Stomach smooth muscle (tissue), 2 donors: ENCODE measurements around the gene MPPED1.

Experiments used
- H3K27ac ChIP-seq: one replicate; pipeline ENCODE4 v1.7.0; 2013; ENCODE audit warnings: mild to moderate bottlenecking, low read length, inconsistent platforms
- H3K27me3 ChIP-seq, 2 donors: one replicate each; pipeline ENCODE4 v1.7.0; 2013; ENCODE audit warnings: low read length in 2 of 2; ENCODE audit not compliant: insufficient read depth in 2 of 2, control insufficient read depth in 1 of 2
- H3K36me3 ChIP-seq, 2 donors: one replicate each; pipeline ENCODE4 v1.7.0; 2013; ENCODE audit warnings: low read length in 2 of 2; ENCODE audit not compliant: control insufficient read depth in 2 of 2, insufficient read depth in 2 of 2
- H3K4me1 ChIP-seq: one replicate; pipeline ENCODE4 v1.7.0; 2013; ENCODE audit warnings: low read length; ENCODE audit not compliant: control insufficient read depth, insufficient read depth
- H3K4me3 ChIP-seq, 2 donors: one replicate each; pipeline ENCODE4 v1.7.0; 2013; ENCODE audit warnings: low read length in 2 of 2
- H3K9ac ChIP-seq, 2 donors: one replicate each; pipeline ENCODE4 v1.7.0; 2013; ENCODE audit warnings: low read length in 2 of 2, mild to moderate bottlenecking in 1 of 2
- H3K9me3 ChIP-seq, 2 donors: one replicate each; pipeline ENCODE4 v1.7.0; 2013; ENCODE audit warnings: low read length in 2 of 2; ENCODE audit not compliant: control insufficient read depth in 2 of 2
- donor health status: healthy.
- donor health status: Pancreatic carcinoma.

MPPED1 gene

DNA sequence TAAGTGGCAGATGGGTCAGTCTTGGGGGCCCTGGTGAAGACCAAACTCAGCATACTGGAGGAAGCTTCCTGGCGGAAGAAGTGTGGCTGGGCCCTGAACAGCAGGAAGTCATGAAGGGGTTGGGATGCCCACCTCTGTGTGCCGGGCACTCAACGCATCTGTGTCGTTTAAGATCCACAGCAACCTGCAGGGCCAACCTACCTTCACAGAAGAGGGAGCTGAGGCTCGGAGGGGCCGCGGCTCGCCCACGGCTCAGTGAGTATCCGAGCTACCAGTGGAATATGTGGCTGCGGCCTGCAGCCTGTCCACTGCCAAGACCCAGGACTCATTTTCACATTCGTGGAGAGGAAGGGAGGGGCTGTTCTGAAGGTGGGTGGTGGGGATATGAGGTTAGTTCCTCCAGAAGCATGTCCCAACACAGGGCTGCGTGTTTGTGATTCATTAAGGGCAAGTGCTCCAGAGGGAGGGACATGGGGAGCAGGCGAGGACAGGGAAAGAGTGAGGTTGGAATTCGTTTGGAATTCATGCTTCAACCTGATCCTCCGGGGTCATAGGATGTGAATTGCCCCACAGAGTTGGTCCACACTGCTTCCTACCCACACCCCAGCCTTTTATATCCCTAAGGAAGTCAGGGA lies 99.6 kb downstream of the MPPED1 start:
- no peaks in the 10 kb centered on the region for H3K36me3 ChIP-seq
- H3K4me1 ChIP-seq, result no peaks in the 10 kb centered on the region
- no peaks in the 10 kb centered on the region for H3K9me3 ChIP-seq
- no peak overlapping the region for H3K4me3 ChIP-seq
- H3K27ac ChIP-seq, result no peak overlapping the region
- no peak overlapping the region for H3K9ac ChIP-seq
- H3K27me3 ChIP-seq, result peaks cover 2 to 4% of the 10 kb centered on the region in 2 donors

DNA sequence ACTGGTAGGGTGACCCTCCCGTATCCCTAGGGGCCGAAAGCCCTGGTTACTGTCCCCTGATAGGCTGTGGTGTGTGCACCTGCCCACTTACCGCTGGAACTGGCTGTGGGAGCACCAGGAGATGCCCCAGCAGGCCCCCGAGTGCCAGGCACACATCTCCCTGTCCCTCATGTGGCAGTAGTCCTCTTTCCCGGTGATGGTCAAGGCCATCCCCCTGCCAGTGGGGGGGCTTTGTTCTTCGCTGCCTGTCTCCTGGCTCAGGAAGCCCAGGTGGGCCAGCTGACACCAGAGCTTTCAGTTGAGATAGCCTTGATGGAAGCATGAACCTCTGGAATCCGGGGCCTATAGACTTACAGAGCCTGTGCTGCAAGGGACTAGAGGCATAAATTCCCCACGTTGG lies 100.5 kb downstream of the MPPED1 start:
- Histone ChIP-seq H3K4me1 (no peaks in the 10 kb centered on the region), H3K9ac (no peak overlapping the region), H3K36me3 (no peaks in the 10 kb centered on the region), H3K27ac (no peak overlapping the region), H3K9me3 (peaks cover 0 to 4% of the 10 kb centered on the region in 2 donors), H3K27me3 (peaks cover 2 to 4% of the 10 kb centered on the region in 2 donors), H3K4me3 (no peak overlapping the region)

DNA sequence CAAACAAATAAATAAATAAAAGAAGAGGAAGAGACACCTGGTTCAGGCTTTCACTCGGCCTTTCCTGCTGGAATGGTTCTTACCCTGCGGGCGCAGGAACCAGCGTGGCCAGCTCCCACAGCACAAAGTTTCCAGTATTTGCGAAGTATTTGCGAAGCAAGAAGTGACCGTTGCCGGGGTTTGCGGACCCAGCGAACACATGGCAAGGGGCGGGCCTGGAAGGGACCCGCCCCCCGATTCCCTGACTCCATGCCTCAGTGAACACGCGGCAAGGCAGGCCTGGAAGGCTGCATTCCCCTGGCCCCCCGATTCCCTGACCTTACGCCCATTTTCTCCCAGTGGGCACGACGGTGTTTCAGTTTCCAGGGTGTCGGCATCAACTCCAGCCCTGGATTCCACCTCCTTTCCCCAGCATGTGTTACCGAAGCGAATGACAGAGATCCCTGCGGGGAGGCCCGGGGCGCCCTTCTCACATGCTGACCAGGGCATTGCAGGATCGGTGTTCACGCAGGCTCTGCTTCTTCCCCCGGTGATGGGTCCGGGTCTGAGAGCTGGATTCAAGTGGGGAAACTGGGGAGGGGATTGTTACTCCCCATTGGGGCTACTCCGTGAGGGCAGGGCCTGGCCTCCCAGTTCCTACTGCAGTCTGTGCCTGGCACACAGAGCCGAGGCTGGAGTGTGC lies 102.8 kb downstream of the MPPED1 start:
- H3K4me1 ChIP-seq, result no peaks in the 10 kb centered on the region
- H3K9ac ChIP-seq, result no peak overlapping the region
- no peak overlapping the region for H3K4me3 ChIP-seq
- H3K9me3 ChIP-seq, result peaks cover 0 to 4% of the 10 kb centered on the region in 2 donors
- peaks cover 2 to 4% of the 10 kb centered on the region in 2 donors for H3K27me3 ChIP-seq
- no peak overlapping the region for H3K27ac ChIP-seq
- no peaks in the 10 kb centered on the region for H3K36me3 ChIP-seq

DNA sequence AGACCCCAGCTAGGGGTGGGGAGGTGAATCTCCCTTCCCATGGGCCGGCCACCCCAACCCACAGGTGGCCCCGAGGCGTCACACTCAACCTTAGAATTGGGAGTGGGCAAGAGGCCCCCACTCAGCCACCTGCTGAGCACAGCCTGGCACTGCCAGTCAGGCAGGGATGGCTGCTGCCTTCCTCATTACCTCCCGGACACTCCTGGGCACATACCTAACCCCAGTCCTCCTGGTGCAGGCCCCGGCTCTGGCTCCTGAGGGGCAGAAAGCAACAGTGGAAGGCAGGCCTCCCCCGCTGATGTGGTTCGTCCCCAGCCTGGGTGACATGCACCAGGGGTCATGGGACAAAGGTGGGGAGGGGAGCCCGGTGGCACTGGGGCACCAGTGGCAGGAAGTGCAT lies 103.6 kb downstream of the MPPED1 start:
- H3K36me3 ChIP-seq, result no peaks in the 10 kb centered on the region
- no peak overlapping the region for H3K9ac ChIP-seq
- H3K27ac ChIP-seq, result no peak overlapping the region
- no peak overlapping the region for H3K4me3 ChIP-seq
- H3K9me3 ChIP-seq, result peaks cover 0 to 4% of the 10 kb centered on the region in 2 donors
- H3K27me3 ChIP-seq, result peaks cover 2% of the 10 kb centered on the region in 2 donors
- no peaks in the 10 kb centered on the region for H3K4me1 ChIP-seq

DNA sequence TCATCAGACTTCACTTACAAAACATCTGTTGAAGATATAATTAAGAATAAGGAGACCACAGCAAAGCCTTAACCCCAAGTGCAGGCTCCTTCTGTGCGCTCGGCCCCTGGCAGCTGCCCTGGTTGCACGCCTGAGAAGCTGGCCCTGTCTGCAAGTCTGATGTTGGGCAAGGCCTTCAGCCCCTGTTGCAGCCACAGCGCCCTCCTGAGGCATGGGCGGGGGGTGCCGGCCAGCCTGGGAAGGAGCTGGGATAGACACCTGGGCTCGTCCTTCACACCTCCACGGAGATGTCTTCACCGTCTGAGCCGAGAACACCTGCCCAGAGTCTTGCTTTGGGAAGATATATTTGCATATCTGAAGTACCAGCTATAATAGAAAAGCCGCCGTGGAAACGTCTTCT lies 104.1 kb downstream of the MPPED1 start:
- no peak overlapping the region for H3K4me3 ChIP-seq
- no peak overlapping the region for H3K9ac ChIP-seq
- H3K36me3 ChIP-seq, result no peaks in the 10 kb centered on the region
- H3K4me1 ChIP-seq, result no peaks in the 10 kb centered on the region
- H3K27ac ChIP-seq, result no peak overlapping the region
- H3K9me3 ChIP-seq, result peaks cover 0 to 4% of the 10 kb centered on the region in 2 donors
- peaks cover 0 to 2% of the 10 kb centered on the region in 2 donors for H3K27me3 ChIP-seq

DNA sequence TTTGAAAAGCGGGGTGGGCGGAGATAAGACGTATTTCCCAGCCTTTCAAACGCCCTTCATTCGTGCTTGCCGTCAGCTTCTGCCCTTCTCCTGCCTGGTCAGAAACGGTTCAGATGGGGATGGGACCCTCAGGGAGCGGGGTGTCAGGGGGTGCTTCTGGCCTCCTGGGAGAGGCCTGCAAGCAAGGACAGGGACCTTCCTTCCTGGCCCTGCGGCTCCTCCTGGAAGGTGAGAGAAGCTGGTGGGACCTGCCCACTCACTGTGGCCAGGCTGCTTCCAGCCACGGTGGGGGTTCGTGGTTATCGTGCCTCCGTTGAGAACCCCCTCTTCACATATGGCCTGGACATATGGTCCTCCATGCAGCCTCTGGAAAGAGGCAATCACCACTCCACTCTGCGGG lies 104.6 kb downstream of the MPPED1 start:
- peaks cover 0 to 4% of the 10 kb centered on the region in 2 donors for H3K9me3 ChIP-seq
- no peaks in the 10 kb centered on the region for H3K36me3 ChIP-seq
- H3K27me3 ChIP-seq, result peaks cover 0 to 2% of the 10 kb centered on the region in 2 donors

DNA sequence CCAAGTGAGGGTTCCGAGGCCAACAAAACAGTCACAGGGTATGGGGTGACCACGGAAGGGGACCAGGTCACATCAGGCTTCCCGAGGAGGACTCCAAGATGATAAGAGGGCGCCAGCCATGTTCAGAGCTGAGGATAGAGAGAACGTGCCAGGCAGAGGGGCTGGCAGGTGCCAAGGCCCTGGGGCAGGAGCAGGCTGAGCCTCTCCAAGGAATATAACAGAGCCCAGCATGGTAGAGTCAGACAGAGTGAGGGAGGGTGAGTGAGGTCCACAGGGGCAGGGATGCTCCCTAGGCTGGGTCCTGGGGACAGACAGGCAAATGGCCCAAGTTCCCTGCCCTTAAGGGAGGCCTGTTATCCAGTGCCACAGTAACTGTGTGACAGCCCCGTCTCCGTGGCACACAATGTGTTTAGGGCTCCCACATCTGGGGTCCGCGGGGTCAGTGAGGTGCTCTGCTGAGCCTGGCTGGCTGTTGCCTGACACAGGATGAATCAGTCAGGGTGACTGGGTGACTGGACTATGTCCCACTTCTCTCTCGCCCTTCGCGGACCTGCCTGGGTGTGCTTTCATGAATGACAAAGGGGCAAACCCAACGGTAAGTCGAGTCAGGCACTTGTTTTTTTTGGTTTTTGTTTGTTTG lies 105.3 kb downstream of the MPPED1 start:
- Histone ChIP-seq H3K9me3 (peaks cover 0 to 4% of the 10 kb centered on the region in 2 donors), H3K27ac (no peak overlapping the region), H3K36me3 (no peaks in the 10 kb centered on the region), H3K9ac (no peak overlapping the region), H3K27me3 (no peaks in the 10 kb centered on the region), H3K4me3 (no peak overlapping the region), H3K4me1 (no peaks in the 10 kb centered on the region)

More for the DNA sequence above, 104.6 kb downstream of the MPPED1 start:
- Histone ChIP-seq H3K27ac (no peak overlapping the region), H3K4me1 (no peaks in the 10 kb centered on the region), H3K4me3 (no peak overlapping the region), H3K9ac (no peak overlapping the region)

DNA sequence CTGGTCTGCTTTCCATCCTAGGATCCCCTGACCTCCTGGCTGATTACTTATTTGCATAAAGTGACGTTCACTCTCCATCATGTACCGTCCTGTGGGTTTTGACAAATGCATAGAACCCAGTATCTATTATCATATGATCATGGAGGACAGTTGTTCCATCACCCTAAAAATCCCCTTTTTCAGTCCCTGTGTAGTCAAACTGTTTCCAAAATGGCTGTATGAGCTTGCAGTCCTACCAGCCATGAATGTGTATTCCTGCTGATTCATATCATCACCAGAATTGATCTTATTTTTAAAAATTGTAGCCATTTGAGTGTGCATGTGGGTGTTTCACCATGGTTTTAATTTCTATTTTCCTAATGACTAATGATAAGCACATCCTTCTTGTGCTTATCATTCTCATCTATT lies 108.8 kb downstream of the MPPED1 start:
- Histone ChIP-seq H3K4me3 (no peak overlapping the region), H3K9me3 (peaks cover 0 to 4% of the 10 kb centered on the region in 2 donors), H3K36me3 (no peaks in the 10 kb centered on the region), H3K27me3 (peaks cover 0 to 5% of the 10 kb centered on the region in 2 donors), H3K9ac (no peak overlapping the region), H3K4me1 (no peaks in the 10 kb centered on the region), H3K27ac (no peak overlapping the region)

DNA sequence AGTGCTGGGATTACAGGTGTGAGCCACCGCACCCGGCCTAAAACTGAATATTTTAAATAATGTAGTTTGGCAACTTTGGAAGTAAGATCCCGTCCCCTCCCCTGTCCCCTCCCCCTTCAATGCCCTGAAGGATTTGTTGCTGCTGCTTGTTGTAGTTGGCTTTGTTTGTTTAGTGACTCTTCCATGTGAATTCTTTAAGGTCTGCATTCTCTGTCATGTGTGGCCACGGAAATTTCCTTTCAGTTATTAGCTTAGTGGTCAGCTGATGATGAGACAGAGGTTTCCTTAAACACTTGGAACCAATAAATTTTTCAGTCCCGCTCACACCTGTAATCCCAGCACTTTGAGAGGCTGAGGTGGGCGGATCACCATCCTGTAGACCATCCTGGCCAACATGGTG lies 109.9 kb downstream of the MPPED1 start:
- Histone ChIP-seq H3K27me3 (peaks cover 0 to 10% of the 10 kb centered on the region in 2 donors), H3K27ac (no peak overlapping the region), H3K4me3 (no peak overlapping the region), H3K4me1 (no peaks in the 10 kb centered on the region), H3K9ac (no peak overlapping the region), H3K9me3 (peaks cover 0 to under 1% of the 10 kb centered on the region in 2 donors), H3K36me3 (no peaks in the 10 kb centered on the region)

DNA sequence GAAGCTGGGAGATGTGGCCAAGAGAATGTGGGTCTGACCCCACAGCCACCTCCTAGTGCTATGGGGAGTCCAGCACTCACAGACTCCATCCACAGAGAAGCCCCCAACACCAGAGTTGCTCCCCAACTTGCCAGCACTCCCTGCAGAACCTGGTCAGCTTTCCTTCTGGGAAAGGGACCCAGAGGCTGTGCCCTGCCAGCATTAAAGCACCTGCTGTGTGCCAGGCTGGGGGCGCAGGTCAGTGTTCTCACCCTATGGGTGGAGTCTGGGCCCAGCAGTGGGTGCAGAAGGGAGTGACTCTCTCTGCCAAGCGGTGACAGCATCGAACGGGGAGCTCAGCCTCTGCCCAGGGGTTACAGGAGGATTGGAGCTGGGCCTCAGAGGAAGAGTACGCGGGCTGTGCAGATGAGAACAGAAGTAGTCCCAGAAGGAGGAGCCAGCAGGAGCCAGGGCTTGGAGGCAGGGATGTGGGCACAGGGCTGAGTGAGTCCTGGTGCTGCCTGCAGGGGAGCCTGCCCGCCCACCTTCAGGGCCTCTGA lies 114.4 kb downstream of the MPPED1 start:
- Histone ChIP-seq H3K9ac (no peak overlapping the region), H3K4me3 (no peak overlapping the region), H3K9me3 (no peaks in the 10 kb centered on the region), H3K27ac (no peak overlapping the region), H3K36me3 (no peaks in the 10 kb centered on the region), H3K27me3 (peaks cover 0 to 10% of the 10 kb centered on the region in 2 donors), H3K4me1 (no peaks in the 10 kb centered on the region)
